Sigmoid colon (tissue), 7 donors: ENCODE results near the gene HPRT1. TPM values are rescaled to one million over a fixed set of nuclear protein-coding genes. Genes with fewer than 3 reads are reported as not detected.

Source experiments
- DNase-seq: peaks from one replicate; pipeline ENCODE4 v3.0.0-alpha.2; 2019
- H3K27ac ChIP-seq, 4 donors: fragments of 200-600 bp; sonication (generic); one replicate each; pipeline ENCODE4 v1.5.1; 2016 to 2019; ENCODE audit warnings: mild to moderate bottlenecking in 1 of 4
- H3K27me3 ChIP-seq, 3 donors: fragments of 200-600 bp; sonication (generic); one replicate each; pipeline ENCODE4 v1.5.1; 2019; ENCODE audit warnings: mild to moderate bottlenecking in 1 of 3
- H3K36me3 ChIP-seq, 4 donors: fragments of 200-600 bp; sonication (generic); one replicate each; pipeline ENCODE4 v1.5.1; 2016 to 2019
- H3K4me1 ChIP-seq, 4 donors: fragments of 200-600 bp; sonication (generic); one replicate each; pipeline ENCODE4 v1.5.1; 2017 to 2019
- H3K4me3 ChIP-seq, 4 donors: fragments of 200-600 bp; sonication (generic); one replicate each; pipeline ENCODE4 v1.5.1; 2017 to 2019; ENCODE audit warnings: mild to moderate bottlenecking in 2 of 4, moderate library complexity in 1 of 4
- H3K9me3 ChIP-seq, 4 donors: fragments of 200-600 bp in 3 of 4; sonication (generic) in 3 of 4; one replicate each; pipeline versions ENCODE4 v1.5.1 to v1.6.1; 2013 to 2019
- CTCF ChIP-seq, 4 experiments: fragments of 450-650 bp in 3 of 4; fragments of 200-600 bp in 1 of 4; IDR thresholded peaks; one replicate each; pipeline ENCODE4 v1.5.1; 2016 to 2019; ENCODE audit warnings: antibody characterized with exemption in 4 of 4, mild to moderate bottlenecking in 3 of 4, moderate library complexity in 2 of 4
- EP300 ChIP-seq, 4 donors: sonication (generic); formaldehyde crosslinking; IDR thresholded peaks; one replicate each; pipeline ENCODE4 v1.6.1; 2017; ENCODE audit warnings: antibody characterized with exemption in 4 of 4
- POLR2A ChIP-seq, 2 donors: fragments of 450-650 bp; IDR thresholded peaks; one replicate each; pipeline ENCODE4 v1.6.1; 2016; ENCODE audit warnings: antibody characterized with exemption in 2 of 2, mild to moderate bottlenecking in 2 of 2, moderate library complexity in 2 of 2
- POLR2AphosphoS5 ChIP-seq, 4 donors: sonication (generic); formaldehyde crosslinking; IDR thresholded peaks; one replicate each; pipeline ENCODE4 v1.6.1; 2017; ENCODE audit warnings: antibody characterized with exemption in 4 of 4
- WGBS, 2 donors: extraction: QIAGEN DNeasy Blood & Tissue Kit; methylation state at CpG; one replicate each; pipeline ENCODE4 v1.1.7; 2013; 5-methylcytosine and 5-hydroxymethylcytosine counted together
- intact Hi-C: fragments of 100-400 bp; cut with DNase I; formaldehyde crosslinking; loops from one replicate; pipeline ENCODE4 v1.15.1; 2023
- polyA plus RNA-seq, 3 donors: library from polyadenylated mRNA; stranded (reverse); fragments of 200-250 nt; gene quantifications; one replicate each; pipeline ENCODE4 v1.2.3, GENCODE V29; 2013
- total RNA-seq, 4 donors: library from RNA; depleted of rRNA; stranded (reverse); fragments of >200 nt; gene quantifications; one replicate each; pipeline ENCODE4 v1.1.0, GENCODE V29; 2016
- donor health status: healthy with polysubstance abuse.
- donor health status: Bipolar disorder and iron deficiency.
- donor health status: healthy.

HPRT1 gene
- total and polyA plus RNA-seq, 7 donors, result 7.8 to 46.0 (median 15.0) TPM

DNA sequence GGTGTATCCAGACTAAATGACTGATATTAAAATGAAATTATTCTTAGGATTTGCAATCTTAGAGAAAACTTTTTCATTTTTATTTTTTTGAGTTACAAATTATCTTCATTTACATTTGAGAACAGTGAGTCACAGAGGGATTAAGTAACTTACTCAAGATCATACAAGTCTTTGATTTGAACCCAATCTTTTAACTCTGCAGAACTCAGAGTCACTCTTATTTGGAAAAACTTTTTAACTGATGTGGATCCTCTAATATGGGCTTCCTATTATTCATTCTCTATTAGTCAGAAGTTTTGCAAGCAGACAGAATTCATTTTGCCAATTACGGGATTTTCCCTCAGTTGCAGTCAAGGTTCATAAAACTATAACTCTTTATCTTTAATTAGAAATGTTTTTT is 20.1 kb downstream of the HPRT1 start:
- Histone ChIP-seq H3K27me3 (no peaks in the 10 kb centered on the region), H3K4me1 (no peaks in the 10 kb centered on the region), H3K27ac (no peak overlapping the region), H3K36me3 (peaks cover 0 to 17% (median 0%) of the 10 kb centered on the region in 4 donors), H3K4me3 (no peak overlapping the region), H3K9me3 (no peaks in the 10 kb centered on the region)
- intact Hi-C loops, result loop anchor here (10.0 kb wide), 1 partner anchor 305 kb away; no protein-coding TSS in a partner anchor
- no peak for DNase-seq
- TF ChIP-seq POLR2A (IDR thresholded peaks at IDR 0.05), result no peak
- 81 to 94% methylated on average over 1 of the region's 1 CpG for WGBS, 2 donors

DNA sequence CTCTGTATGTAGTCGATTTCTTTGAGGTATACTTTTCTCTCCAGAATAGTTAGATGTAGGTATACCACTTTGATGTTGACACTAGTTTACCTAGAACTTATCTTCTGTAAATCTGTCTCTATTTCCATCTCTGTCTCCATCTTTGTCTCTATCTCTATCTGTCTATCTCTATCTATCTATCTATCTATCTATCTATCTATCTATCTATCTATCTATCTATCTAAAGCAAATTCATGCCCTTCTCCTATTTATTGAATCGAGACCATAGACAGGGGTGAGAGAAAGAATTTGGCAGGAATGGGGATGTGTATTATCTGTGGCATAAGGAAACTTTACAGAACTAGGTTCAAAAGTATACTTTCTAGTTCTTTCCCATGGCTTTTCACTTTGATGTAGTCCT is 21.4 kb downstream of the HPRT1 start:
- intact Hi-C loops, result loop anchor here (10.0 kb wide), 1 partner anchor 303 kb away; no protein-coding TSS in a partner anchor
- DNase-seq, result no peak
- H3K36me3 ChIP-seq, result peaks cover 0 to 7% (median 0%) of the 10 kb centered on the region in 4 donors
- no peaks in the 10 kb centered on the region for H3K27me3 ChIP-seq
- no peak for TF ChIP-seq POLR2A (IDR thresholded peaks at IDR 0.05)
- no peaks in the 10 kb centered on the region for H3K9me3 ChIP-seq
- 88 to 90% methylated on average over 2 of the region's 2 CpGs for WGBS, 2 donors
- no peaks in the 10 kb centered on the region for H3K4me1 ChIP-seq
- H3K4me3 ChIP-seq, result no peak overlapping the region
- H3K27ac ChIP-seq, result no peak overlapping the region

GRCh38 chrX:134482371-134482770 is 22.4 kb downstream of the HPRT1 start:
- H3K4me1 ChIP-seq, result no peaks in the 10 kb centered on the region
- intact Hi-C loops, result loop anchor here (10.0 kb wide), 1 partner anchor 302 kb away; no protein-coding TSS in a partner anchor

GRCh38 chrX:134484039-134484438 is 24.1 kb downstream of the HPRT1 start:
- TF ChIP-seq POLR2A (IDR thresholded peaks at IDR 0.05) (no peak), CTCF (IDR thresholded peaks at IDR 0.05) (peak; percentile 11 to 45 (median 34))

More at GRCh38 chrX:134482371-134482770, 22.4 kb downstream of the HPRT1 start:
- no peak for DNase-seq
- Histone ChIP-seq H3K9me3 (no peaks in the 10 kb centered on the region), H3K27me3 (no peaks in the 10 kb centered on the region), H3K27ac (no peak overlapping the region), H3K4me3 (no peak overlapping the region), H3K36me3 (peaks cover 0 to 4% (median 0%) of the 10 kb centered on the region in 4 donors)
- TF ChIP-seq EP300 (IDR thresholded peaks at IDR 0.05), result no peak
- TF ChIP-seq POLR2A (IDR thresholded peaks at IDR 0.05), result no peak
- no peak for TF ChIP-seq POLR2AphosphoS5 (IDR thresholded peaks at IDR 0.05)
- no peak for TF ChIP-seq CTCF (IDR thresholded peaks at IDR 0.05)
- 76 to 82% methylated on average over 3 of the region's 3 CpGs for WGBS, 2 donors

DNA sequence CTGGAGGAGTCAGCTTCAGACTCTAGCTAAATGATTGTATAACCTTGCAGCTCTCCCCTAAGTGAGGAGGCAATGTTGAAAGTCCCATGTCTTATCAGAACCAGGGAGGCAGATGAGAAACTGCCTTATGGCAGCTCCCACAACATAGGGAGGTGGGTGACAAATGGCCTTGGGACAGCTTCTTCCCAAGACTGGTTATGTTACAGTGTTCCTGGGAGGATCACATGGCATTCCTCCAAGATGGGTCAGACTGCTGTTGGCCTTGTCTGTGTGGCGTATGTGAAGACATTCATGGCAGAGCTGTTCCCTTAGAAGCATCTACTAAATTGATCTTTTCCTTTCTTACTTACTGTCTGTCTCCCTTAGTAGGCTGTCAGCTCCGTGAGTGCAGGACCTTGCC is 42.0 kb downstream of the HPRT1 start:
- Histone ChIP-seq H3K4me3 (no peak overlapping the region), H3K27me3 (no peaks in the 10 kb centered on the region), H3K4me1 (no peaks in the 10 kb centered on the region), H3K36me3 (no peaks in the 10 kb centered on the region), H3K27ac (no peak overlapping the region), H3K9me3 (no peaks in the 10 kb centered on the region)
- TF ChIP-seq POLR2AphosphoS5 (IDR thresholded peaks at IDR 0.05) (no peak), POLR2A (IDR thresholded peaks at IDR 0.05) (no peak), CTCF (IDR thresholded peaks at IDR 0.05) (no peak), EP300 (IDR thresholded peaks at IDR 0.05) (no peak)
- WGBS, 2 donors, result 83 to 91% methylated on average over 2 of the region's 2 CpGs
- intact Hi-C loops, result no loop called here
- DNase-seq, result no peak

More at GRCh38 chrX:134484039-134484438, 24.1 kb downstream of the HPRT1 start:
- H3K4me1 ChIP-seq, result no peaks in the 10 kb centered on the region
- no peak overlapping the region for H3K4me3 ChIP-seq
- H3K27me3 ChIP-seq, result no peaks in the 10 kb centered on the region
- no peak for DNase-seq
- H3K27ac ChIP-seq, result no peak overlapping the region
- intact Hi-C loops, result loop anchor here (10.0 kb wide), 1 partner anchor 301 kb away; no protein-coding TSS in a partner anchor
- no peaks in the 10 kb centered on the region for H3K9me3 ChIP-seq
- H3K36me3 ChIP-seq, result no peaks in the 10 kb centered on the region
- WGBS, 2 donors, result 74 to 87% methylated on average over 1 of the region's 1 CpG

DNA sequence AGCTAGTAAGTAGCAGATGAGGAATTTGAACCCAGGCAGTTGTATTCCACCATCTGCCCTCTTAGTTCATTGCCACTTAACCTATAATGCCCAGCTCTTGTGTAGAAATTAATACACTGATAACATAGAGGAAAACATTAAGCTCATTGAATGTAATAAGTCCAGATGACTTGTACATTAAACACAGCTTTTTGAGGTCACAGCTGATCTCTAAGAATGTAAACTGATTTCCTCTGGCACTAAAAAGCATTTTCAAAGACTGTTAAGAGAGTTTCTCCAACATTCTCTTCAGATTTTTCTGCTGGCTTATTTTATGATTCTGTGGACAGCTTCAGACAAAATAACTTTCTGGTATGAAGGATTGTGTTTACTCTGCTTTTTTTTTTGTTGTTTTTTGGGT is 42.7 kb downstream of the HPRT1 start:
- H3K27me3 ChIP-seq, result no peaks in the 10 kb centered on the region
- H3K36me3 ChIP-seq, result no peaks in the 10 kb centered on the region
- TF ChIP-seq POLR2AphosphoS5 (IDR thresholded peaks at IDR 0.05) (no peak), POLR2A (IDR thresholded peaks at IDR 0.05) (no peak), EP300 (IDR thresholded peaks at IDR 0.05) (no peak), CTCF (IDR thresholded peaks at IDR 0.05) (no peak)
- H3K4me3 ChIP-seq, result no peak overlapping the region
- no peak for DNase-seq
- intact Hi-C loops, result no loop called here
- H3K9me3 ChIP-seq, result no peaks in the 10 kb centered on the region
- H3K27ac ChIP-seq, result no peak overlapping the region
- no peaks in the 10 kb centered on the region for H3K4me1 ChIP-seq
